ENCODE data around the gene LIN52.

GRCh38 chr14:74223016-74223415, 138.3 kb downstream of the LIN52 start:
- TF ChIP-seq CTCF (conservative IDR thresholded peaks at IDR 0.05; ENCODE audit: low read depth, low read length) (no peak), EZH2 (IDR thresholded peaks at IDR 0.05; ENCODE audit: borderline replicate concordance, low read depth, low read length, poor library complexity, severe bottlenecking) (no peak)

Measured in A673 (cell line).